Retinal pigment epithelial cell (primary cell): Measurements from ENCODE around the gene STXBP4.

Experiments
- DNase-seq: peaks from one replicate; pipeline ENCODE4 v3.0.0-alpha.2; 2010; ENCODE audit warnings: low read depth
- H3K4me3 ChIP-seq: 2 replicates; pipeline ENCODE4 v1.5.1; 2011; ENCODE audit warnings: mild to moderate bottlenecking, low read length, control low read depth, moderate library complexity
- TF ChIP-seq, protein P1 (sequence below): conservative IDR thresholded peaks from 2 replicates; pipeline ENCODE4 v1.5.1; 2011; ENCODE audit warnings: low read depth, low read length, control low read depth, inconsistent platforms

STXBP4 gene

DNA sequence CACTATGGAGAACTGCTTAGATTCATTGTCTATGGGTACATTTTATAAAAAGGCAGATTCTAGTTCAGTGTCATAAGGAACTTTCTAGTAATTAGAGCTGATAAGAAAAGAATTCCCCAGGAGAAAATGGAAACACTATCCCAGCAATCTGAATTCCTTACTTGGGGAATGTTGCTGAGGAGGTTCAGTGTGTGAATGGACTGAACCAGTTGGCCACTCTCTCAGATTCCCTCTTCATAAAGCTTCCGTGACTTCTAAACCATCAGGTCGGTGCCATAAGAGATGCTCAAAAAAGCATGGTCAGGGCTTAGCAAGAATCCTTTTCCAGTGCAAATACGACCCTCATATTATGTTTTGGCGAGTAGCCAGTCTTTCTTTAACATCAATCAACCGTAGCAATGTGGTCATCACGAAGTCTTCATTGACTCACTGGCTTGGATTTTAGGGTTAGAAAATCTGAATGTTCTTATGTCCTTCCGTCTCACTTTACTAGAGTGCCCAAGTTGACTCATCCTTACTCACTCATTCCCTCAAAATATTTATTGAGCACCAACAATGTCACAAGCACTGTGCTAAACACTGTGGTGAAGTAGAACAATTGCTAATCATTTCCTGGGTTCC, 193.5 kb downstream of the STXBP4 start:
- peak; percentile 23 for DNase-seq
- no peak overlapping the region for H3K4me3 ChIP-seq
- TF ChIP-seq, protein P1, sequence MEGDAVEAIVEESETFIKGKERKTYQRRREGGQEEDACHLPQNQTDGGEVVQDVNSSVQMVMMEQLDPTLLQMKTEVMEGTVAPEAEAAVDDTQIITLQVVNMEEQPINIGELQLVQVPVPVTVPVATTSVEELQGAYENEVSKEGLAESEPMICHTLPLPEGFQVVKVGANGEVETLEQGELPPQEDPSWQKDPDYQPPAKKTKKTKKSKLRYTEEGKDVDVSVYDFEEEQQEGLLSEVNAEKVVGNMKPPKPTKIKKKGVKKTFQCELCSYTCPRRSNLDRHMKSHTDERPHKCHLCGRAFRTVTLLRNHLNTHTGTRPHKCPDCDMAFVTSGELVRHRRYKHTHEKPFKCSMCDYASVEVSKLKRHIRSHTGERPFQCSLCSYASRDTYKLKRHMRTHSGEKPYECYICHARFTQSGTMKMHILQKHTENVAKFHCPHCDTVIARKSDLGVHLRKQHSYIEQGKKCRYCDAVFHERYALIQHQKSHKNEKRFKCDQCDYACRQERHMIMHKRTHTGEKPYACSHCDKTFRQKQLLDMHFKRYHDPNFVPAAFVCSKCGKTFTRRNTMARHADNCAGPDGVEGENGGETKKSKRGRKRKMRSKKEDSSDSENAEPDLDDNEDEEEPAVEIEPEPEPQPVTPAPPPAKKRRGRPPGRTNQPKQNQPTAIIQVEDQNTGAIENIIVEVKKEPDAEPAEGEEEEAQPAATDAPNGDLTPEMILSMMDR, result no peak

GRCh38 chr17:55162556-55162946, 194.0 kb downstream of the STXBP4 start:
- TF ChIP-seq, protein P1, result no peak
- no peak for DNase-seq
- H3K4me3 ChIP-seq, result no peak overlapping the region

DNA sequence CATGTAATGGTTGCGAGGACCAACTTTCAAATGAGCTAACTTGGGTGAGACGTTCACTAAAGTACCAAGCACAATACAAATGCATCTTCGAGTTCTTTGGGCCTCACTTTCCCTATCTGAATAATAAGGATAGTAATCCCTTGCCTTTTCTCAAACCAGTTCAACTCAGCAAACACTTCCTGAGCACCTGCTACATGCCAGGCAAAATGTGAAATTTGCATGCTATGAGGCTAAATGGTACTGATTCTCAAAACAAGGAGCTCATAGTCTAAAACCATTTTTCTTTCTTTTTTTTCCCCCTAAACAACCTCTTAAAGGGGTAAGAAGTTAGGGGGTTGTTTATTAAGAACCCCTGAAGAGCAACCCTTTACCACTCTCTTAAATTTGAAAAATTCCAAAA, 194.8 kb downstream of the STXBP4 start:
- TF ChIP-seq, protein P1, result no peak
- DNase-seq, result no peak
- H3K4me3 ChIP-seq, result no peak overlapping the region

GRCh38 chr17:55166506-55166905, 197.9 kb downstream of the STXBP4 start:
- TF ChIP-seq, protein P1, result no peak
- no peak for DNase-seq
- no peak overlapping the region for H3K4me3 ChIP-seq

GRCh38 chr17:55167024-55167725, 198.6 kb downstream of the STXBP4 start:
- no peak for DNase-seq
- TF ChIP-seq, protein P1, result no peak

DNA sequence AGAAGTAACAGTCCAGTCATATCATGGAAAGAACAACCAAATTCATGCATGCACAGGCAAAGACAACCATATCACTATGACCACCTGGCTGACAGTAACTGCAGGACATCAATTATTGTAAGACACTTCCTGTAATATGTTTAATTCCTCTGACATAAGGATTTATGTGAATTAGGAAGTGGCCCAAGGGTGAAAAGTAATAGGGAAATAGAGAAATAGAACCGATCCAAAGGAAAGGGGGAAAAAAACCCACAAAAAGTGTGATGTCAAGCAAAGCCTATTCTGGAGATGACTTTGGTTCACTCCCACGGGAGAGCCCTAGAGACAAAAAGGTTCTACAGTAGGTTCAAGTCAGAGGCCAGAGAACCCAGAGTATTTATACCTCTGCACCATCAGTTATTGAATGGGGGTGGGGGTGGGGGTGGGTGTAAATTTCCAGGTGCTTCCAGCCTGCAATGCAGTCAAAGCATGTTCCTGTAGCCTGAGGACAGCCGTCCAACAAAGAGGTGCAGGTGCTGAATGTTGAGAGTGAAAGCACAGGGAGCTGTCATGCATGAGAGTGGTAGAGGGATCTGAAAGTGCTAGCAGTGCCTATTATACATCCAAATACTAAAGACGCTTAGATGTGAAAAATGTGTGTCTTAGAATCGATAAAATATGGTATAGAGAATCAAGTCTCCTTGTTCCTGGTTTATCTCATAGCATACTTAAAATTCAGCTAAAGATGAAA, 200.6 kb downstream of the STXBP4 start:
- no peak overlapping the region for H3K4me3 ChIP-seq
- no peak for DNase-seq
- TF ChIP-seq, protein P1, result no peak

More at GRCh38 chr17:55167024-55167725, 198.6 kb downstream of the STXBP4 start:
- H3K4me3 ChIP-seq, result no peak overlapping the region
